RPMI8226 (cell line): Measurements from ENCODE around the gene TRIP4.

ENCODE experiments used
- DNase-seq: peaks from one replicate; pipeline ENCODE4 v3.0.0-alpha.2; 2015

TRIP4 gene

DNA sequence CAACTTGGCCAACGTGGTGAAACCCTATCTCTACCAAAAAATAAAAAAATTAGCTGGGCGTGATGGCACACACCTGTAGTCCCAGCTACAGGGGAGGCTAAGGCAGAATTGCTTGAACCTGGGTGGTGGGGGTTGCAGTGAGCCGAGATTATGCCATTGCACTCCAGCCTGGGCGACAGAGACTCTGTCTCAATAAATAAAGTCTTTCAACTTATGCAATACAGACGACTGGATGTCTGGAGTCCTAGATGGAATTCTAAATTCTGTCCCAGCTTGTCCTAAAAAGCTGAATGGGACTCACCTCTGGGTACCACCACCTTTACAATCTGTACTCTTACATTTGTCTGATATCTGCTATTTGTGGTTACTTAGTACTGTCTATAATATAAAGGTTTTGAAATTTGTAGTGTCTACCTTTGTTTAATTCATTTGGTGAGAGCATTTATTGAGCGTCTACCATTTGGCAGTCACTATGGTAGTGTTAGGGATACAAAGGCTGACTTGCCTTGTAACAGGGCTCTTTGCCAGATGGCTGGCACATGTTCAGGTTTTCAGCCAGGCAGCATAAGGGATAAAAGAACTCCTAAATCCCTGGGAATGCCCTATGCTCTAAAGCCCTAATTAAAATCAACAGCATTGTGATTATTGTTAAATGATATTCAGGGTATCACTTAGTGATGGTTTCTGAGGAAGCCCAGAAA is 65.5 kb downstream of the TRIP4 start:
- no peak for DNase-seq

DNA sequence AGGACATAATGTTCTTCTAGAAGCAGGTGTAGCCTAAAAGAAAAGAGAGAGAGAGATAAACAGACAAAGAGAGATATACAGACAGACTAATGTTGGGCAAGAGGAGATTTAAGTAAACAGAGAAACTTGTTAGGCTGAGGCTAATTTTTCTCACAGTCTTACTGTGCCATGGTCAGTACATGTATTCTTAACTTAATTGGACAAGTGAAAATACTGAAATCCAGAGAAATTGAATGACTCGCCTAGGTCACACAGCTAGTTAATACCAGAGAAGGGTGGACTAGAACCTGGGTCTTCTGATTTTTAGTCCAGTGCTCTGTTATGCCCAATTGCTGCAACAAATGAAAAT is 66.0 kb downstream of the TRIP4 start:
- DNase-seq = no peak

DNA sequence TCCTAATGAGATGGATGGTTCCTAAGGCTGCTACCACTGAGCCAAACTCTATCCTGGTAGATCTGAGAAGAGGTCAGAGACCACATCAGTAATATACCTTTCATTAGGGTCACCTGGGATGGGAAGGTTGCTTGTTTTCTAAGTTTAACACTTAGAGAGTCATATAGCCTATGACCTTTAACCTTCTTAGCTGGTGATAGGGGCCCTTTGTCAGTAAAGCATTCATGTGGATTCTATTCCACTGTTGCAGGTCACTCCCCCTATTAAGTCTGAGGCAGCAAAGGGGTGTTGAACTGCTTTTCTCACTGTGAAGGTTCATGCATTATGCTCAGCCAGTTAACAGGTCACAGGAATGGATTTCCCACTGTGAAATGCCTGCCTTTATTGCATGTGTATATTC is 66.6 kb downstream of the TRIP4 start:
- no peak for DNase-seq

DNA sequence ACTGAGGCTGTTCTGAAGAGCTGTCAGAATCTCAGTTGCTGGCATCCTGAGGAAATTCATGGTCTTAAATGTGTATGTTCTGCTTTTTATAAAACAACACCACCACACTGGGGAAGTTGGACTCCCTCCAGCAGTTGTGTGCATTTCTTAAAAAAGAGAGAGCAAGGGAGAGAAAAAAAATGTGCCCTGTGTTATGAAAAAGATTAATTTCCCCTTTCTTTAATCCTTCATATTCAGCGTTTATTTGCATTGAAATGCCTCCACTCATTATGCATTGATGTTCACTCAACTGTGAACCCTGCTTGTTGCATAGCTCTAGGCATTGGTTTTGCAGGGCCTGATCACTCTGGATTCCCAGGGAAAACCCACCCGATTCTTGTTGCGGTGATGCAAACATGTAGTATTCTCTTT is 68.3 kb downstream of the TRIP4 start:
- DNase-seq = peak; percentile 75

DNA sequence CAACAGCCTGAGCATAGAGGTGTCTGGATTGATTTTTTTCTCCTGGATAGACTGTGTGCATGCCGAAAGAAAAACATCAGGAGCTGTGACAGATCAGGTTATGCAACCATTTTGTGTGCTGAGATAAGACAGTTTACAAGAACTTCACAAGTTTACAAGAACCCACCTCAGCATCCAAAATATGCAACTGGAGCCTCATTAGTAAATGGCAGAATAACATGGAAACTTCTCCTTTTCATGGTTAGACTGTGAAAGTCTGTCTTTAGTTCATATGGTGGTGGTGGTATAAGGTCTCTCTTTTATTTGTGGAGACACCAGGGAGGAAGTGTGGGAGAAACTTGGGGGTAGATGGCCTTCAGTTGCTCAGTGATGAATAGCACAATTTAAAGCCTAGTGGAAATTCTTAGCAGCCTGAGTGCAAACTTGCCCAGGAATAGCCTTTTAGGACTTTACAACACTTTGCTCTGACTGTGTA is 69.0 kb downstream of the TRIP4 start:
- DNase-seq = no peak

DNA sequence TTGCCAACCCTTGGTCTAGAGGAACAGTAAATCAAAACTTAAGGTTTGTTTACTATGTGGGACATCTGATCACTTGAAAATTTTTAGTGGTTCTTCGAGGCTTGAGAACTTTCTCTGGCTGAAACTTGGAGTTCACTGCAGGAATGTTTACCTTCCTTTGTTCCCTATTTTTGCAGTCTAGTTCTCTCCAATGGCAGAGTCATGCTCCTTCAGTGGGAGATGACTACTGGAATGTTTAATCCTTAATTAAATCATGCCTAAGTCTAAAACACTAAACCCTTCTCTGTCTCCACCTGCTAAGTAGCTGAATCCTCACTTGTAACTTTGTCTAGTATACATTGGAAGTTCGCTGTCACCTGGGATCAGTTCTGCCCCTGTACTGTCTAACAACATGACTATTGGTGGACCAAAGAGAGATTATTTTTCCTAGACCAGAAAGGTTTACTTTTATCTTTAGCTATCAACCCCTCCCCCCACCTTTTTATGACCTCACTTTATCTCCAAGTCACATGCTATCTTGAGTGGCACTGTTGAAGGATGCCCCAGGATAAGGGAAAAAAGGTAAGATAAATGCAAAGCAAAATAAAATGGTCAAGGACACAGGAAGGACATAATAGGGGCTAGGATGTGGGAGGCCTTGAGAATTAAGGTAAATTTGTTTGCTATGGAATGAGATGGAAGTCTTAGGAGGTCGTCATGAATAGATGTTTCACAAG is 71.6 kb downstream of the TRIP4 start:
- no peak for DNase-seq

DNA sequence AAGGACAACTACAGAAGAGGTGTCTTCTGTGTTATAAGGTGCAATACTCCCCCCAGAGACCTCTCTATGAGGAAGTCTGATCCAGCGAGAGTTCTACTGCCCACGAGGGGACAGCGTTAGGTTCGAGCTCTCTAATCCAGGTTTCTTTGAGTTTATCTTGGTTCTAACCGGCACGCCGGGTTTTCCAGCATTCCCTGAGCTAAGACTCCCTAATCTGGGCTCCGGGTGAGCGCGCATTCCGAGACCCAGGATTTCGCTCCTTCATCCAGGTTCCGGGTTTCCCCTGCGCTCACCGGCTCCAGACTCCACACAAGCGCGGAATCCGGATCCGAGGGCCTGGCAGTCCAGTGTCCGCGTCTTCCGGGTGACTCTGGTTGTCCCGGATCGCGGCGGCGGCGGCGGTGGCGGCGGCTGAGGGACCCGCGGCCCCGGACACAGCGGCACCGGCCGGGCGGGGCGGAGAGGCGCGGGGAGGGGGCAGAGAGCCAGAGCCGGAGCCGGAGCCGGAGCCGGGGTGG is 72.6 kb downstream of the TRIP4 start, which contains the start of gene ZNF609:
Gene ZNF609, plus strand, starts transcription at position 373 of the 518 bp plus-strand sequence. CDS start 38,842 bp downstream, outside the sequence.
- peak; percentile 96 for DNase-seq

DNA sequence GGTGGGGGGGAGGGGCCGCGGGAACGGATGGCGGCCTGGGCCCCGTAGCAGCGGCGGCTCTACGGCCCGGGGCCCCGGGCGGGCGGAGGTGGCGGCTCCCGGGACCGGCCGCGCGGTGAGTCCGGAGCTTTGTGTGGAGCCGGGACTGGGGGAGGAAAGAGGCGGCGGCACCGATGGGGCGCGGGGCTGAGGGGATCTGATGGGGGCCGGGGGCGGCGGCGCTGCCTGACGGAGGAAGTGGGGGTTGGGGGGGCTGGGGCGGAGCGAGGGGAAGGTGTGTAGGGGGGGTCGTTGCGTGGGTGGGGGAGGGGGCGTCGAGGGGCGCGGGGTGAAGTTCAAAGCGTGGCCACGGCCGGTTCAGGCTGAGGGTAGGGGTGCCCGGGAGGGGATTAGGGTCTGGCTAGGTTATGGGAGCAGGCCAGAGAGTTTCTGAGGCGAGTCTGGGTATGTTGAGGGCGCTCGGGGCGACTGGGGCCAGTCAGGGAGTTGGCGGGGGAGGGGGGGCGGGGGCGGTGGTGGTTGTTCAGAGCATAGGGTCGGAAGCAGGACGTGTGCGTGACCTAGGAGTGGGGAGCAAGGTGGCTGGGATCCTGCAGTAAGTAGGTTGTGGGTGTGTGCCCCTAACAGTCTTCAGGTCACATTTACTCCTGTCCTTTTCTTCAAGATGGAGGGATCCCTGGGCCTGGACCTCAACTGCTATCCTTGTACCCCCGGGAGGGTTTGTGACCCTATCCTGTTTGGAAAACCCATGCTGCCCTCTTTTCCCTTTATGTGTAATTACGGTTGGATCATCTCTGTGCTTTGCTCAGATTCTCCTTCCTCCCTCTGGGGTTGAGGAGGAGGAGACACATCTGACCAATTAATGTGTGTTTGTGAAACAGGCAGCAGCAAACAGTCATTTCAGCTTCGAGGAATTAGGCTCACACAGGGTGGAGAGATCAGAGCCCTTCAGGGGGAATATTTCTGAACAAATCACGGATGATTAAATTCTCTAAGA is 73.4 kb downstream of the TRIP4 start:
- DNase-seq = peak; percentile 67

DNA sequence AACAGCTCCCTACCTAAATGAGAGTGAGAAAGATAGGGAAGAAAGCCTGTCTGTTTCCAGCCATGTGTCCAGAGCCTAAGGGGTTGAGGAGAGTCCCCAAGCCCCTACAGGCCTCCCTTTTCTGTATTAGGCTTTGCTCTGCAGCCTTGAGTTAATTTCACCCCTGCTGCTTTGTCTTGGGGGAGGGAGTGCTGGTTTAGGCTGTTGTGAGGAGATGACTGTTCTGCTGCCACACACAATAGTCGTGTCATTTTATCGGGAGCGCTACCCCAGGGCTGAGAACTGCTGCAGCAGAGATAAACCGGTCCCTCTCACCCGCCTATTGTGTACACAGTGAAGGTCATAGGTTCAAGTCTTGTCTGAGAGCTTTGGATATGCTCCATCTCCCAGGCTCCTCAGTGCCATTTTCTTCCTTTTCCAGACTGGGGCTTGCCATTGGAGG is 74.1 kb downstream of the TRIP4 start:
- peak; percentile 32 for DNase-seq

DNA sequence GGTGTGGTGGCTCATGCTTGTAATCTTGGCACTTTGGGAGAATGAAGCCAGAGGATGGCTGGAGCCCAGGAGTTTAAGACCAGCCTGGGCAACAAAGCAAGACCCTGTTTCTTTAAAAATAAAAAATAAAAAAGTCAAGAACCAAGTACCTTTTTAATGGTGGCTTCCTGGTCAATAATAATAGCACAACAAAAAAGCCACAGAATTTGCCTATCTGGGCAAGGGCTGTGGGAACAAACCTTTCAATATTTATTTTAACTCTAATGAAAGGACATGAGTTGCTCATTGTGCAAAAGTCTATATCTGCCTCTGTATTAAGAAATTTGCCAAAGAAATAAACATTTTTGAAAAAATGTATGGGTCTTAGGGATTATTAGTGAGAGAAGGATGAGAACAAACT is 74.9 kb downstream of the TRIP4 start:
- no peak for DNase-seq

DNA sequence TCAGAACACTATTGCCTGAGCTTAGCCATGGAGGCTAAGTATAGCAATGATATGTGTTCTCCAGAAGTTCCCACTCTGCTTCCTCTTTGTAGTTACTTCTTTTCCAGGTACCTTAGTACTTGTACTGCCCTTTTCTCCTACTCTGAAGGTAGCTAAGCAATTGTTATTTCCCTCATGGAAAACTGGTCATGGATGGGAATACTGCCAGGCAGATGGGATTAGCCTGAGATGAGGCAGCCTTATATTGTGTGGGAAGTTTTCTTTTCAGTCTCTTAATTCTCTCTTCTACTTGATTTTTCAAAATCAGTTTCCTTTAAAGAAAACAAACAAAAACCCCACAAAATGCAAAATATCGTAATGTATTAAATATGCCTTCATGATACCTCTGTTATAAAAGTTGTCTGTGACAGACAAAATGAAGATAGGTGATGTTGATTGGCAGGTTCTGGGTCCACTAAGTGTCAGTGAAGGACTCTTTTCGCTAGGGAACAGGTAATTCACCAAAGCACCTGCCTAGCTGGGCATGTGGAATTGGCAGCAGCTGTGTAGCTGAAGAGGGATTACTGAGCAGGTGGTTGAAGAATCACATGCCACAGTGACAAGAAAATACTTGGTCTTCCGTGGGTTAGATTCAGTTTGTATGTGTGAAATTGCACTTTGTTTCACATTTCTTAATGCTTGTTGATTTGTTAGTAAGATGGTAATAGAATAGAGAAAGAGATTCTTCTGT is 76.8 kb downstream of the TRIP4 start:
- peak; percentile 20 for DNase-seq

DNA sequence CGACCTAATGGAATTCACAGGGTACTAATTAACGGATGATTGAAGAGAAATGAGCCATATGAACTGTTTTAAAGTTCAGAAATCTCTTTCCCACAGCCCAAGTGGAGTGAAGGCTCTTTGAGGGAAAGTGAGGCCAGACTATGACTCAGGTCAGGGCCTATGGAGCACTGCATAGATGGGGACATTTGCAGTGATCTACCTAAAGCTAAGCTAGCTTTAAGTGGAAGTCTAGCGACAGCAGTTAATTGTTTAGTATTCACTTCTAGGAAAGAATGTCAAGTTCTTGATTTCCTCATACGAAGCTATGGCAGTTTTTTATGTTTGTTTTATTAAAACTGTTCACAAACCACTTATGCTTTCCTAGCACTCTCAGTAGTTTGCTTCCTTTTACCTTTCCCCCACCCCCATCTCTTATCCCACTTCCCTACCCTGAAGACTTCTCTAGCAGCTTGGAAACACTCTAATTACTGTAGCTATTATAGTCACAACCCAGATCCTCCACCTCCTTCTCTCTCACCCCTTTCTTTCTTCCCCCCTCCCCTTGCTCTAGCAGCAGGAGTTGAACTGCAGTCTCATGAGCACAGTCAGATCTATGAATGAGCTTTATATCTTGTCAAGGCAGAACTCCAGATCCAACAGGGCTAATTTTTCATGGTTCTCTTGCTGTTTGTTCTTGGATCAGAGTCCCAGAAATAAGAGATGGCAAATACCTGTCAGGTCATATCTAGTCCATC is 78.9 kb downstream of the TRIP4 start:
- DNase-seq = no peak

DNA sequence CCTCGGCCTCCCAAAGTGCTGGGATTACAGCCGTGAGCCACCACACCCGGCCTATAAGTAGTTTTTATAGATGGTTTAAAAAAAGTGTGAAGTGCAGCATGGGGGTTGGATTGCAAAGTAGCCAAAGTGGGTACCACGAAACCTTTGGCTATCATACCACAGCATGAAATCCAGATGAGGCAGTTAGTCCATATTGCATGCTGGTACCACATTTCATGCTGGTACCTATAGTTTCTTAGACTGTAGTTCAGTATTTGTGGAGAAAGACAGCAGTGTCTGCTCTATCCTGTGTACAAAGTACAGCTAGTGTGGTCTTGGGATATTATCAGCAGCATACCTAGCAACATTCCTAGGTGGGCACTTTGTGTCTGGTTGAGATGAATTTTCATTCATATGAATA is 84.5 kb downstream of the TRIP4 start:
- DNase-seq = no peak

DNA sequence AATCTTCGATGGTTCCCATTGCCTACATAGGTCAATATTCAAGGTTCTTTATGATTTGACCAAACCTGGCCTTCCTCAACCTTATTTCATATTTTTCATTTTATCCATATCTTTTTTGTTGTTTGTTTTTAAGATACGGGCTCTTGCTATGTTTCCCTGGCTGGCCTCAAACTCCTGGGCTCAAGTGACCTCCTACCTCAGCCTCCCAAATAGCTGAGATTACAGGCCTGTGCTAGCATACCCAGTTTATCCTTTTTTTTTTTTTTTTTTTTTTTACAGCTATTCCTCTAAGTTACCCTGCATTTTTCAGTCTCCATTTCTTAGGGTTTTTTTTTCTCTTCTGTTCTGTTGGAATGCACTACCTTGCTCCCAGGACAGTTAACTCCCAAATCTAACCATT is 87.2 kb downstream of the TRIP4 start:
- no peak for DNase-seq

DNA sequence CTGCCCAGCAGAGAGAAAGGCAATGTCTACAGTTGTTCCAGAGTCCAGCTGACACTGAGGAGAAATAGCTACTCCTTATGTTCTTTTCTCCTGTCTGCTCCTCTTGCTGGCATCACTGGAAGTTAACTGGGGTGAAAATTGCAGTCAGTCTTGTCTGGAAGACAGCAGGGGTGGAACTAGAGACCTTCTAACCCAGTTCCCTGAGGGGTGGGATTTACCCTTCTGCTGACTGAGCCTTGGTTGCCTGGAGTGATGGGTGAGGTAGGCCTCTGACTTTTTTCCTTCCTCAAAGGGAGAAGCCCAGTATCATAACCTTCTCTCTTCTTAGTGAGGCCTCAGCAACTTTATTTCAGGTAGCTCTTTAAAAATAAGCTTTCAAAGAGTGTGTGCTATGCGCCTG is 88.9 kb downstream of the TRIP4 start:
- DNase-seq = no peak

DNA sequence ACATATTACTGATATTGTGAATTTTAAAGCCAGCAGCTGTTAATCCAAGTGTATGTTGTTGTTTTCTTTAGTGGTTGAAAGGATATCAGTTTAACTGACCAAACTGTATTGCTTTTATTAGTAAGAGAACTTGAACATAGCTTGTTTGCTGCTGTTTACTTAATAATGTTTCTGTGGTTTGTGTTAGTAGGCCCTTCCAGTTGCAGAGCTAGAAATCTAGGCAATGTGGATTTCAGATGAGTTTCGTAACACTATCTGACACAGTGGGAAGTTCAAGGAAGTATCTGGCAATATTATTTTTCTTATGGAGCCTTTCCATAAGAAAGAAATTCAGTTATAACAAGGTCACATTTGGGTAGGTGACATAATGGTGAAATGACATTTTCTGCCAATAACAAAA is 91.2 kb downstream of the TRIP4 start:
- DNase-seq = no peak

DNA sequence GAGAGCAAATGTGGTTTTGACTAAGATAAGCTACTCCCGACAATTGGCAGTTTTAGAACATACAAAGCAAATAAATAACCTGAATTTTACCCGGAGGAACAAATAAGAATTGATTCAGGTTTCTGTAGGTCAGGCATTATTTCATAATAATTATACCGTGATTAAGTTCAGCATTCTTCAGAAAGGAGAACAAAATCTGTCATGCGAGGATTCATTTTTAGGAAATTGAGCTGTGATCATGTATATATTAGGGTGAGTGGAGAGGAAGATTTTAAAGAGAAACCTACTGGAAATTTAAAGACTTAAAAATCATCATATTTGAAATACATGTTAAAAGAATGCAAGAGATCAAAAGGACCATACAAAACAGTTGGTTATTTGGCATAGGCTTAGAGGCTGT is 93.3 kb downstream of the TRIP4 start:
- DNase-seq = no peak

DNA sequence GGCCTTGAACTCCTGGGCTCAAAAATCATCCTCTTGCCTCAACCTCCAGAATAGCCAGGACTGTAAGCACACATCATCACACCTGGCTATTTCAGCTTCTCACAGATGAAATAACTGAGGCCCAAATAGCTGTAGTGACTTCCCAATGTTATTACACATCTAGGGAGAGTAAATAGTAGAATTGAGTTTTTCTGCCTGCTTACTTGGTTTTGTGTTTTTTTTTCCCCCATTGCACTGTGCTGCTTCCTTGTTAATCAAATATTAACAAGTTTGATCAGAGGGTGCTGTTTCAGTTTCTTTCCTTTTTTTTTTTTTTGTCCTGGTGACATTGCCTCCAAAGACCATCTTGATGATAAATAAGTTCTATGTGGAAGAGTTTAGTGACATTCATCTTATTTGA is 96.1 kb downstream of the TRIP4 start:
- no peak for DNase-seq

DNA sequence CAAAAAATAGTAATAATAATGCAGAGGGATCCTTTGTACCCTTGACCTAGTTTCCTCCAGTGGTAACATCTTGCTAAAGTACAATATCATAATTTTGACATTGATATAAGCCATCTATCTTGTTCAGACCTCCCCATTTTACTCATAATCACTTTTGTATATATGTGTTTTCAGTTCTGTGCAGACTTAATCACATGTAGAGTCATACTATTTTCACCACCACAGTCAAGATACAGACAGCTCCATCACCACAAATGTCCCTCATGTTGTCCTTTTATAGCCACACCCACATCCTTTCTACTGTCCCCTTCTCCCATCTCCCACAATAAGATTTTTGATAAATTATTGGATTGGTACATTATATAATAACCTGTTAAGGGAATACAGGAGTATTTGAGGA is 98.2 kb downstream of the TRIP4 start:
- DNase-seq = no peak

DNA sequence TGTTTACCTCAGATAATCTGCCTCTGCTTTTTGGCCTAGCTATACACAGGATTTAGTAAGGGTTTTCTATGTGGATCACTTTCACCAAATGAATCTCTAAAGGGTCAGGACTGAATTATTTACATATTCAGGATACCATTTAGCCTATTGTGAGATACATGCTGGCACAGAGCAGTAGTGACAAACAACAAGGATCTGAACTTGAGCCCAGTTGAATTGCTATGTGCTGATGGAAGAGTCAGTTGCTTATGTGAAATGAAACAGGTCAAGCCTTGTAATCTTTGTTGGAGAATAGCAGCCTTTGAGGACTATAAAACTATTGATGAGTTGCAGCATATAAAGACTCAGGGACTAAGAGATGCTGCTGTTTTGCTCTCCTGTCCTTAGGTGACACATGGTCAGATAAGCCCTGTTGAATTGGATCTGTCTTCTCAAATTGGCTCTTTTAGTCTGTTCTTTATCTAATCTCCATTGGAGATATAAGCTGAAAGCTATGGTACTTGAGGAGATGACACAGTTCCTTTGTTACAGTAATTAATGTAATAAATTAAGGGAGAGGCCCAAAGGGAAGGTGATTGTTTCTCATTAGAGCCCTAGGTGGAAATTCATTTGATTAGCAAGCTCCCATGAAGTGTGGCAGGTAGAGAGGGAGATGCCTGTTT is 103.1 kb downstream of the TRIP4 start:
- no peak for DNase-seq

DNA sequence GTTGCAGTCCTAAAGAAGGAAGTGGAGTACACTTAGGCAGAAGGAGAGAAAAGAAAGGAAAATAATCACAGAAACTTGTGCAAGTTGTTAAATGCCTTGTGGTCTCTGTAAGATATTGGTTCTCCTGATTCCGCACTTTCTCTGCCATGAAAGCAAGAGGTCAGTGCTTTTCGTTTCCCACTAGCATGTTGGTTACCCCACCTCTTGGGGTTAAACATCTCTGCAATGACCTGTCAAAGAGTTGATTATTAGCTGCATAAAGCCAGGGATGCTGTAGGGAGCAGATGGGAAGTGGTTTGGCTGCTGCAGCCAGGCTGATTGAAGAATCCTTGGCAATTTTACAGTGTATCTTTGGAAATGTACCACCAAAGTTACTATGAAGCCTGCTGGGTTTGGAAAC is 106.0 kb downstream of the TRIP4 start:
- no peak for DNase-seq
